Esophagus squamous epithelium (tissue), 5 donors: Measurements from ENCODE around the gene VCL. TPM values are rescaled to one million over a fixed set of nuclear protein-coding genes. Genes with fewer than 3 reads are reported as not detected.

Experiments used
- DNase-seq: peaks from one replicate; lab custom pipeline; 2025; lab: John Stamatoyannopoulos, UW
- H3K27ac ChIP-seq, 4 donors: fragments of 200-600 bp; sonication (generic); one replicate each; pipeline ENCODE4 v1.5.1; 2016 to 2019; ENCODE audit warnings: mild to moderate bottlenecking in 1 of 4
- H3K27me3 ChIP-seq, 4 donors: fragments of 200-600 bp; sonication (generic); 1 replicate in 3 of 4; 2 replicates in 1 of 4; pipeline versions ENCODE4 v1.5.1 to v1.6.0; 2017 to 2021; ENCODE audit warnings: antibody characterized with exemption in 1 of 4
- H3K36me3 ChIP-seq, 3 donors: fragments of 200-600 bp; sonication (generic); one replicate each; pipeline ENCODE4 v1.5.1; 2016 to 2019
- H3K4me1 ChIP-seq, 3 donors: fragments of 200-600 bp; sonication (generic); one replicate each; pipeline ENCODE4 v1.5.1; 2017 to 2019
- H3K4me3 ChIP-seq, 4 donors: fragments of 200-600 bp; sonication (generic); 1 replicate in 3 of 4; 2 replicates in 1 of 4; pipeline ENCODE4 v1.5.1; 2016 to 2019; ENCODE audit warnings: mild to moderate bottlenecking in 2 of 4, moderate library complexity in 1 of 4
- H3K9me3 ChIP-seq, 3 donors: fragments of 200-600 bp; sonication (generic); one replicate each; pipeline ENCODE4 v1.5.1; 2016 to 2019
- CTCF ChIP-seq, 6 experiments: fragments of 450-650 bp in 4 of 6; fragments of 200-600 bp in 2 of 6; sonication (generic) in 2 of 6; IDR thresholded peaks; one replicate each; pipeline ENCODE4 v1.5.1; 2016 to 2019; ENCODE audit warnings: antibody characterized with exemption in 6 of 6, mild to moderate bottlenecking in 4 of 6, moderate library complexity in 4 of 6
- POLR2A ChIP-seq, 4 donors: fragments of 450-650 bp; IDR thresholded peaks; one replicate each; pipeline ENCODE4 v1.6.1; 2017; ENCODE audit warnings: antibody characterized with exemption in 4 of 4, mild to moderate bottlenecking in 4 of 4, moderate library complexity in 3 of 4
- WGBS, 2 donors: methylation state at CpG; one replicate each; pipeline ENCODE4 v1.1.5; 2018; 5-methylcytosine and 5-hydroxymethylcytosine counted together
- intact Hi-C: fragments of 100-400 bp; cut with DNase I; formaldehyde crosslinking; loops from one replicate; pipeline ENCODE4 v1.15.0; 2022
- total RNA-seq, 4 donors: library from RNA; depleted of rRNA; stranded (reverse); fragments of >200 nt; gene quantifications; one replicate each; pipeline ENCODE4 v1.1.0, GENCODE V29; 2016
- donor health status: DM: yes; HTN: yes; CAD: no.

VCL gene
- total RNA-seq, result 100 to 1,000 TPM in 1 of 4 donors, 10 to 100 TPM in 3; 64.8 to 143 (median 75.0) TPM

GRCh38 chr10:73997787-73998622 lies at the start of gene VCL:
TSS of gene VCL (plus strand) at chr10:73998116. CDS start at chr10:73998208, 92 bp downstream.
- intact Hi-C loops, result no loop called here
- peak; percentile 85 for DNase-seq
- H3K4me3 ChIP-seq, result peak within 1 kb of the TSS; percentile 85 to 98 (median 94)
- H3K4me1 ChIP-seq, result peaks cover 5 to 48% (median 12%) of the 10 kb centered on the region in 3 donors
- TF ChIP-seq POLR2A (IDR thresholded peaks at IDR 0.05) (peak; percentile 12 to 99 (median 63)), CTCF (IDR thresholded peaks at IDR 0.05) (peak in 1 of 6 experiments; percentile 19)
- 0 to 1% methylated on average over 13 to 16 of the region's 92 CpGs for WGBS, 2 donors
- H3K27me3 ChIP-seq, result no peaks in the 10 kb centered on the region
- H3K27ac ChIP-seq, result peak within 1 kb of the TSS; percentile 92 to 99 (median 95)
- no peaks in the 10 kb centered on the region for H3K36me3 ChIP-seq
- no peaks in the 10 kb centered on the region for H3K9me3 ChIP-seq

GRCh38 chr10:73948947-73949633 lies 48.8 kb upstream of the VCL start:
- Histone ChIP-seq H3K36me3 (no peaks in the 10 kb centered on the region), H3K4me1 (no peaks in the 10 kb centered on the region), H3K9me3 (no peaks in the 10 kb centered on the region), H3K4me3 (no peak overlapping the region), H3K27ac (no peak overlapping the region), H3K27me3 (no peaks in the 10 kb centered on the region)
- intact Hi-C loops, result no loop called here
- no peak for TF ChIP-seq POLR2A (IDR thresholded peaks at IDR 0.05)
- DNase-seq, result no peak
- WGBS, 2 donors, result 84 to 93% methylated on average over 10 of the region's 10 CpGs

- TF ChIP-seq POLR2A (IDR thresholded peaks at IDR 0.05) (no peak), CTCF (IDR thresholded peaks at IDR 0.05) (no peak)
- intact Hi-C loops, result no loop called here
- 85 to 86% methylated on average over 13 of the region's 13 CpGs for WGBS, 2 donors
- Histone ChIP-seq H3K9me3 (no peaks in the 10 kb centered on the region), H3K4me3 (no peak overlapping the region), H3K27ac (no peak overlapping the region), H3K36me3 (no peaks in the 10 kb centered on the region), H3K27me3 (no peaks in the 10 kb centered on the region), H3K4me1 (no peaks in the 10 kb centered on the region)
- DNase-seq, result no peak
Observed at GRCh38 chr10:73950155-73950948, 47.6 kb upstream of the VCL start.

GRCh38 chr10:73953665-73954064 lies 44.3 kb upstream of the VCL start:
- H3K4me1 ChIP-seq, result peaks cover 3 to 15% (median 9%) of the 10 kb centered on the region in 3 donors
- no peaks in the 10 kb centered on the region for H3K36me3 ChIP-seq
- intact Hi-C loops, result no loop called here
- TF ChIP-seq CTCF (IDR thresholded peaks at IDR 0.05) (no peak), POLR2A (IDR thresholded peaks at IDR 0.05) (no peak)
- WGBS, 2 donors, result 50 to 89% methylated on average over 1 of the region's 1 CpG
- H3K9me3 ChIP-seq, result no peaks in the 10 kb centered on the region
- no peak overlapping the region for H3K4me3 ChIP-seq
- no peak overlapping the region for H3K27ac ChIP-seq
- H3K27me3 ChIP-seq, result no peaks in the 10 kb centered on the region
- no peak for DNase-seq

GRCh38 chr10:73954737-73955136 lies 43.2 kb upstream of the VCL start:
- H3K9me3 ChIP-seq, result no peaks in the 10 kb centered on the region
- 83 to 90% methylated on average over 2 of the region's 2 CpGs for WGBS, 2 donors

More at GRCh38 chr10:73954737-73955136, 43.2 kb upstream of the VCL start:
- no peak overlapping the region for H3K4me3 ChIP-seq
- intact Hi-C loops, result no loop called here
- peaks cover 3 to 15% (median 9%) of the 10 kb centered on the region in 3 donors for H3K4me1 ChIP-seq
- H3K36me3 ChIP-seq, result no peaks in the 10 kb centered on the region
- H3K27me3 ChIP-seq, result no peaks in the 10 kb centered on the region
- TF ChIP-seq POLR2A (IDR thresholded peaks at IDR 0.05) (no peak), CTCF (IDR thresholded peaks at IDR 0.05) (no peak)
- DNase-seq, result no peak
- H3K27ac ChIP-seq, result no peak overlapping the region
